GM12878 (cell line): ENCODE results near the gene EPB41L2. TPM values are rescaled to one million over a fixed set of nuclear protein-coding genes. Genes with fewer than 3 reads are reported as not detected.

Experiments used
- ATAC-seq: fragments of 200-7000 bp; cut with Tn5 transposase; 3 replicates; pipeline ENCODE4 v1.9.1; 2020; ENCODE audit warnings: mild to moderate bottlenecking, moderate library complexity
- BruUV-seq: library from RNA; stranded (reverse); fragments of 400-500 nt; replicated peaks from 2 replicates; lab custom pipeline; 2021; lab: Mats Ljungman, UMichigan
- CTCF ChIA-PET: fragments of 300-600 bp; sonication (Branson Sonifier 250); formaldehyde crosslinking; extraction: SDS; loops from one replicate; lab custom pipeline; 2021; ENCODE audit warnings: inconsistent platforms; lab: Yijun Ruan, JAX
- POLR2A ChIA-PET: fragments of 350-600 bp; formaldehyde crosslinking; extraction: SDS; loops from one replicate; lab custom pipeline; 2021; ENCODE audit warnings: inconsistent platforms; lab: Charles Lee
- RAD21 ChIA-PET: fragments of 300-600 bp; sonication (Branson Sonifier 250); formaldehyde crosslinking; loops from one replicate; lab custom pipeline; 2023; ENCODE audit warnings: antibody characterized with exemption; ENCODE audit not compliant: unreplicated experiment; lab: Charles Lee
- SMC1A ChIA-PET: fragments of 300-600 bp; sonication (Branson Sonifier 250); formaldehyde crosslinking; loops from one replicate; lab custom pipeline; 2023; ENCODE audit not compliant: unreplicated experiment, uncharacterized antibody; lab: Charles Lee
- DNase-seq: peaks from one replicate; pipeline ENCODE4 v3.0.0-alpha.2; 2011; ENCODE audit warnings: low read depth, low spot score
- FAIRE-seq: peaks from 3 replicates; lab custom pipeline; 2011; peaks lifted over from hg19 to GRCh38; lab: Jason Lieb, UNC
- H2AFZ ChIP-seq: 2 replicates; pipeline ENCODE4 v1.6.0; 2011; ENCODE audit warnings: low read depth, low read length, control low read depth; ENCODE audit not compliant: control insufficient read depth
- H3K27ac ChIP-seq: 2 replicates; pipeline ENCODE4 v1.5.1; 2011; ENCODE audit warnings: control low read depth; ENCODE audit not compliant: control insufficient read depth, insufficient read depth
- H3K27me3 ChIP-seq, 2 experiments: replicated peaks in 1 of 2; 2 replicates each; pipeline versions ENCODE4 v1.6.0 to v1.6.1; 2011; ENCODE audit warnings: low read length in 1 of 2; ENCODE audit not compliant: control insufficient read depth in 2 of 2, insufficient read depth in 2 of 2
- H3K36me3 ChIP-seq, 2 experiments: 2 replicates each; pipeline ENCODE4 v1.5.1; 2011; ENCODE audit warnings: low read length in 1 of 2; ENCODE audit not compliant: control insufficient read depth in 2 of 2, insufficient read depth in 2 of 2
- H3K4me1 ChIP-seq: 2 replicates; pipeline ENCODE4 v1.6.1; 2011; ENCODE audit warnings: mild to moderate bottlenecking, low read length, moderate library complexity, mixed read lengths; ENCODE audit not compliant: control insufficient read depth, insufficient read depth
- H3K4me2 ChIP-seq: 2 replicates; pipeline ENCODE4 v1.6.0; 2011; ENCODE audit warnings: control low read depth; ENCODE audit not compliant: control insufficient read depth, insufficient read depth
- H3K4me3 ChIP-seq: fragments of 200-600 bp; sonication (generic); 2 replicates; pipeline ENCODE4 v1.5.1; 2016
- H3K79me2 ChIP-seq: 2 replicates; pipeline ENCODE4 v1.6.0; 2011; ENCODE audit warnings: low read length; ENCODE audit not compliant: control insufficient read depth, insufficient read depth
- H3K9ac ChIP-seq: 2 replicates; pipeline ENCODE4 v1.8.0; 2011; ENCODE audit warnings: low read length, control low read depth, mixed read lengths; ENCODE audit not compliant: control insufficient read depth, insufficient read depth
- H3K9me3 ChIP-seq: replicated peaks from 3 replicates; pipeline ENCODE4 v1.5.1; 2011; ENCODE audit warnings: mild to moderate bottlenecking, low read length; ENCODE audit not compliant: control insufficient read depth, insufficient read depth
- H4K20me1 ChIP-seq: 2 replicates; pipeline ENCODE4 v1.6.0; 2011; ENCODE audit not compliant: control insufficient read depth, insufficient read depth
- BRCA1 ChIP-seq: IDR thresholded peaks from 2 replicates; pipeline ENCODE4 v1.6.1; 2011; ENCODE audit warnings: low read depth, low read length, improper control_type of control experiment
- CREM ChIP-seq: IDR thresholded peaks from 2 replicates; pipeline ENCODE4 v1.6.1; 2014; ENCODE audit warnings: antibody characterized with exemption, low read depth
- EZH2 ChIP-seq: IDR thresholded peaks from 2 replicates; pipeline ENCODE4 v1.6.1; 2012; ENCODE audit warnings: low read depth, mild to moderate bottlenecking, control low read depth, inconsistent platforms, low read length, borderline replicate concordance; ENCODE audit not compliant: control insufficient read depth
- MEF2A ChIP-seq: IDR thresholded peaks from 2 replicates; pipeline ENCODE4 v1.6.1; 2011; ENCODE audit warnings: low read depth, mild to moderate bottlenecking, low read length, moderate library complexity; ENCODE audit not compliant: insufficient read depth
- MYC ChIP-seq: IDR thresholded peaks from 2 replicates; pipeline ENCODE4 v1.6.1; 2011; ENCODE audit warnings: mild to moderate bottlenecking, low read length, moderate library complexity, inconsistent platforms; ENCODE audit not compliant: insufficient read depth, insufficient replicate concordance, insufficient read length, severe bottlenecking
- RELA ChIP-seq: fragments of 450-650 bp; IDR thresholded peaks from 2 replicates; pipeline ENCODE4 v1.8.0; 2014; ENCODE audit warnings: borderline replicate concordance; ENCODE audit not compliant: partially characterized antibody
- SIX5 ChIP-seq: IDR thresholded peaks from 2 replicates; pipeline ENCODE4 v1.6.1; 2011; ENCODE audit warnings: mild to moderate bottlenecking, low read depth, low read length, moderate library complexity; ENCODE audit not compliant: severe bottlenecking
- SMC3 ChIP-seq: IDR thresholded peaks from 2 replicates; pipeline ENCODE4 v1.6.1; 2011; ENCODE audit warnings: low read length, improper control_type of control experiment, borderline replicate concordance
- SP1 ChIP-seq: IDR thresholded peaks from one replicate; pipeline ENCODE4 v1.6.1; 2011; ENCODE audit warnings: low read depth, low read length
- TAF1 ChIP-seq: IDR thresholded peaks from 2 replicates; pipeline ENCODE4 v1.6.1; 2011; ENCODE audit warnings: mild to moderate bottlenecking, low read depth, low read length, borderline replicate concordance
- TARDBP ChIP-seq: IDR thresholded peaks from 2 replicates; pipeline ENCODE4 v1.6.1; 2016; ENCODE audit warnings: borderline replicate concordance
- ZNF207 ChIP-seq: fragments of 450-650 bp; IDR thresholded peaks from 2 replicates; pipeline ENCODE4 v1.6.1; 2014; ENCODE audit warnings: antibody characterized with exemption, mild to moderate bottlenecking, borderline replicate concordance
- WGBS: methylation state at CpG from one replicate; pipeline ENCODE4 v1.1.6; 2016; ENCODE audit warnings: low lambda C conversion rate; ENCODE audit not compliant: insufficient replicate concordance, insufficient coverage; ENCODE audit errors: missing lambda C conversion rate; 5-methylcytosine and 5-hydroxymethylcytosine counted together
- in situ Hi-C: fragments of 300-500 bp; cut with MboI; formaldehyde crosslinking; loops from 9 replicates; pipeline ENCODE4 v1.14.3; 2018; ENCODE audit warnings: mixed read lengths
- intact Hi-C: fragments of 100-400 bp; cut with micrococcal nuclease; formaldehyde crosslinking; loops from one replicate; pipeline ENCODE4 v1.14.2; 2022; ENCODE audit not compliant: unreplicated experiment
- polyA plus RNA-seq, 11 experiments: library from polyadenylated mRNA; depleted of rRNA in 4 of 11; unstranded in 6 of 11; stranded (reverse) in 5 of 11; fragments of >200 nt; fragmentation: Nextera tagmentation in 4 of 11; fragmentation: Illumina TruSeq in 1 of 11; extraction: Ambion mirVana in 4 of 11; extraction: Trizol in 1 of 11; gene quantifications; 1 replicate in 1 of 11; 2 replicates in 10 of 11; pipeline versions ENCODE4 v1.2.1 to v1.2.3, GENCODE V29; 2011 to 2016; ENCODE audit warnings: inconsistent platforms in 2 of 11, missing spikeins in 2 of 11, low read depth in 1 of 11
- total RNA-seq, 4 experiments: library from RNA; depleted of rRNA in 3 of 4; stranded (reverse); fragments of >200 nt in 3 of 4; fragmentation: Illumina TruSeq in 1 of 4; extraction: Trizol in 1 of 4; gene quantifications; 2 replicates each; pipeline versions ENCODE4 v1.2.1 to v1.2.3, GENCODE V29; 2013 to 2021
- TF ChIP-seq, protein P1 (sequence below): fragments of 450-650 bp; conservative IDR thresholded peaks from 2 replicates; pipeline ENCODE4 v1.6.1; 2017; ENCODE audit warnings: mild to moderate bottlenecking, moderate library complexity
- TF ChIP-seq, protein P2 (sequence below): fragments of 450-650 bp; IDR thresholded peaks from 2 replicates; pipeline ENCODE4 v1.6.1; 2016; ENCODE audit warnings: mild to moderate bottlenecking
- TF ChIP-seq, protein P3 (sequence below): fragments of 450-650 bp; IDR thresholded peaks from 2 replicates; pipeline ENCODE4 v1.6.1; 2018; ENCODE audit warnings: borderline replicate concordance, mild to moderate bottlenecking; ENCODE audit not compliant: partially characterized antibody
- TF ChIP-seq, protein P4 (sequence below): fragments of 450-650 bp; IDR thresholded peaks from 2 replicates; pipeline ENCODE4 v1.6.1; 2017; ENCODE audit warnings: borderline replicate concordance

EPB41L2 gene
- total and polyA plus RNA-seq, 10 of the 15 experiments (the other 5 are each of a cell fraction or from before 2014, with no cell fraction given) = 7.4 to 41.6 (median 19.0) TPM

DNA sequence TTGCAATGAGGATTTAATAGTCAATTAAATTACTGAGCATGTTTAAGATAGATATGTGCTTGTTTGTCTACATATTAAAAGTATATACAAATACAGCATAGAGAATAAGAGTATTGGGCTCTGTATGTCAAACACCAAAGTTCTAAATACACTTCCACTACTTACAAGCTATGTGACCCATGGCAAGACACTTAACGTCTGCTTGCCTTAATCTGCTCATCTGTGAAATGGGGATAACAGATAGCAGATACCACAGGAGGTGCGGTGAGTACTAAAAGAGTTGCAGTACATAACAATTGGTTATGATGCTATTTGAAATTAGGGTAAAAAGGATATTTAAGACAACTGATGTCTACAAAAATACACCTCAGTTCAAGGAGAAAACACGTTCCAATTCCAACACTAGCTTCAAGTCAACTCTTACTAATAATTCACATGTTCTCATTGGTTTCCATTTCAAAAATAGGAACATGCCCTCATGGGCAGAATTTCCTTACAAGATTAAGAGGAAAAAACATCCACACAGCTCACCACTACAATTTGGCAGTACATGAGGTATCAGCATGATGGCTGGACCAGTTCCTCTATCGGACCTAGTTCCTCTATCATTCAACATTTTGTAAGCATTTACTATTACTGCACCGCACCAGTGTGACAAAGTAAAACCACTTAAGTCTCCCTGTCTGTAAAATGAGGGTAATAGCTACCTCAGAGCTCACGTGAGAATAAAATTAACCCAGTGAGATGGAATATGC is 134.7 kb downstream of the EPB41L2 start:
- DNase-seq = no peak
- CTCF ChIA-PET = interaction anchor here (1.1 kb wide), 1 partner anchor 133 kb away, joined by 7 read pairs; no protein-coding TSS in a partner anchor
- Histone ChIP-seq H3K4me2 (no peak overlapping the region), H3K27ac (no peak overlapping the region), H3K4me1 (no peaks in the 10 kb centered on the region), H2AFZ (no peak overlapping the region), H3K36me3 (no peaks in the 10 kb centered on the region; a peak in 2 of 4 replicates), H3K27me3 (no peaks in the 10 kb centered on the region), H3K9me3 (no peaks in the 10 kb centered on the region), H3K9ac (no peak overlapping the region), H3K79me2 (peaks cover 1% of the 10 kb centered on the region; the same call in 1 of the 2 replicates), H3K4me3 (no peak overlapping the region), H4K20me1 (no peaks in the 10 kb centered on the region)
- RAD21 ChIA-PET = no interaction called here
- BruUV-seq = no TSS peak
- no peak for FAIRE-seq
- no peak for ATAC-seq
- SMC1A ChIA-PET = interaction anchor here (1.0 to 2.1 kb wide), 4 partner anchors 8 to 43 kb away, joined by 3 to 7 read pairs (median 4); no protein-coding TSS in a partner anchor
- in situ Hi-C loops = no loop called here
- POLR2A ChIA-PET = no interaction called here
- intact Hi-C loops = no loop called here
- 70% methylated on average over 6 of the region's 6 CpGs for WGBS
- no peak for TF ChIP-seq TARDBP
- TF ChIP-seq SP1 = no peak
- TF ChIP-seq BRCA1 = no peak
- no peak for TF ChIP-seq MYC
- no peak for TF ChIP-seq SIX5
- TF ChIP-seq, protein P1, sequence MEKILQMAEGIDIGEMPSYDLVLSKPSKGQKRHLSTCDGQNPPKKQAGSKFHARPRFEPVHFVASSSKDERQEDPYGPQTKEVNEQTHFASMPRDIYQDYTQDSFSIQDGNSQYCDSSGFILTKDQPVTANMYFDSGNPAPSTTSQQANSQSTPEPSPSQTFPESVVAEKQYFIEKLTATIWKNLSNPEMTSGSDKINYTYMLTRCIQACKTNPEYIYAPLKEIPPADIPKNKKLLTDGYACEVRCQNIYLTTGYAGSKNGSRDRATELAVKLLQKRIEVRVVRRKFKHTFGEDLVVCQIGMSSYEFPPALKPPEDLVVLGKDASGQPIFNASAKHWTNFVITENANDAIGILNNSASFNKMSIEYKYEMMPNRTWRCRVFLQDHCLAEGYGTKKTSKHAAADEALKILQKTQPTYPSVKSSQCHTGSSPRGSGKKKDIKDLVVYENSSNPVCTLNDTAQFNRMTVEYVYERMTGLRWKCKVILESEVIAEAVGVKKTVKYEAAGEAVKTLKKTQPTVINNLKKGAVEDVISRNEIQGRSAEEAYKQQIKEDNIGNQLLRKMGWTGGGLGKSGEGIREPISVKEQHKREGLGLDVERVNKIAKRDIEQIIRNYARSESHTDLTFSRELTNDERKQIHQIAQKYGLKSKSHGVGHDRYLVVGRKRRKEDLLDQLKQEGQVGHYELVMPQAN = no peak
- TF ChIP-seq, protein P2, sequence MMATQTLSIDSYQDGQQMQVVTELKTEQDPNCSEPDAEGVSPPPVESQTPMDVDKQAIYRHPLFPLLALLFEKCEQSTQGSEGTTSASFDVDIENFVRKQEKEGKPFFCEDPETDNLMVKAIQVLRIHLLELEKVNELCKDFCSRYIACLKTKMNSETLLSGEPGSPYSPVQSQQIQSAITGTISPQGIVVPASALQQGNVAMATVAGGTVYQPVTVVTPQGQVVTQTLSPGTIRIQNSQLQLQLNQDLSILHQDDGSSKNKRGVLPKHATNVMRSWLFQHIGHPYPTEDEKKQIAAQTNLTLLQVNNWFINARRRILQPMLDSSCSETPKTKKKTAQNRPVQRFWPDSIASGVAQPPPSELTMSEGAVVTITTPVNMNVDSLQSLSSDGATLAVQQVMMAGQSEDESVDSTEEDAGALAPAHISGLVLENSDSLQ = no peak
- no peak for TF ChIP-seq MEF2A
- no peak for TF ChIP-seq CREM
- TF ChIP-seq RELA = no peak
- TF ChIP-seq SMC3 = no peak
- TF ChIP-seq ZNF207 = no peak
- TF ChIP-seq, protein P3, sequence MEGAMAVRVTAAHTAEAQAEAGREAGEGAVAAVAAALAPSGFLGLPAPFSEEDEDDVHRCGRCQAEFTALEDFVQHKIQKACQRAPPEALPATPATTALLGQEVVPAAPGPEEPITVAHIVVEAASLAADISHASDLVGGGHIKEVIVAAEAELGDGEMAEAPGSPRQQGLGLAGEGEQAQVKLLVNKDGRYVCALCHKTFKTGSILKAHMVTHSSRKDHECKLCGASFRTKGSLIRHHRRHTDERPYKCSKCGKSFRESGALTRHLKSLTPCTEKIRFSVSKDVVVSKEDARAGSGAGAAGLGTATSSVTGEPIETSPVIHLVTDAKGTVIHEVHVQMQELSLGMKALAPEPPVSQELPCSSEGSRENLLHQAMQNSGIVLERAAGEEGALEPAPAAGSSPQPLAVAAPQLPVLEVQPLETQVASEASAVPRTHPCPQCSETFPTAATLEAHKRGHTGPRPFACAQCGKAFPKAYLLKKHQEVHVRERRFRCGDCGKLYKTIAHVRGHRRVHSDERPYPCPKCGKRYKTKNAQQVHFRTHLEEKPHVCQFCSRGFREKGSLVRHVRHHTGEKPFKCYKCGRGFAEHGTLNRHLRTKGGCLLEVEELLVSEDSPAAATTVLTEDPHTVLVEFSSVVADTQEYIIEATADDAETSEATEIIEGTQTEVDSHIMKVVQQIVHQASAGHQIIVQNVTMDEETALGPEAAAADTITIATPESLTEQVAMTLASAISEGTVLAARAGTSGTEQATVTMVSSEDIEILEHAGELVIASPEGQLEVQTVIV = no peak
- no peak for TF ChIP-seq EZH2
- TF ChIP-seq, protein P4, sequence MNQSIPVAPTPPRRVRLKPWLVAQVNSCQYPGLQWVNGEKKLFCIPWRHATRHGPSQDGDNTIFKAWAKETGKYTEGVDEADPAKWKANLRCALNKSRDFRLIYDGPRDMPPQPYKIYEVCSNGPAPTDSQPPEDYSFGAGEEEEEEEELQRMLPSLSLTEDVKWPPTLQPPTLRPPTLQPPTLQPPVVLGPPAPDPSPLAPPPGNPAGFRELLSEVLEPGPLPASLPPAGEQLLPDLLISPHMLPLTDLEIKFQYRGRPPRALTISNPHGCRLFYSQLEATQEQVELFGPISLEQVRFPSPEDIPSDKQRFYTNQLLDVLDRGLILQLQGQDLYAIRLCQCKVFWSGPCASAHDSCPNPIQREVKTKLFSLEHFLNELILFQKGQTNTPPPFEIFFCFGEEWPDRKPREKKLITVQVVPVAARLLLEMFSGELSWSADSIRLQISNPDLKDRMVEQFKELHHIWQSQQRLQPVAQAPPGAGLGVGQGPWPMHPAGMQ = no peak
- no peak for TF ChIP-seq TAF1
